IMR-90 (cell line): Measurements from ENCODE around the gene CAGE1. TPM values are rescaled to one million over a fixed set of nuclear protein-coding genes. Genes with fewer than 3 reads are reported as not detected.
A peak's percentile ranks its signal among the peaks of the same experiment; 100 is the strongest.

ENCODE experiments used
- ATAC-seq: fragments of 200-7000 bp; cut with Tn5 transposase; 2 replicates; pipeline ENCODE4 v1.9.1; 2020; ENCODE audit warnings: low read depth, mild to moderate bottlenecking, moderate library complexity
- BruUV-seq: library from RNA; stranded (reverse); fragments of 400-500 nt; replicated peaks from 2 replicates; lab custom pipeline; 2021; lab: Mats Ljungman, UMichigan
- CTCF ChIA-PET: fragments of 300-600 bp; formaldehyde crosslinking; extraction: SDS; loops from one replicate; lab custom pipeline; 2021; ENCODE audit warnings: antibody characterized with exemption; lab: Yijun Ruan, JAX
- POLR2A ChIA-PET: fragments of 300-600 bp; sonication (Branson Sonifier 250); formaldehyde crosslinking; loops from one replicate; lab custom pipeline; 2022; ENCODE audit warnings: antibody characterized with exemption; ENCODE audit not compliant: unreplicated experiment; lab: Charles Lee
- DNase-seq: peaks from one replicate; pipeline ENCODE4 v3.0.0; 2013
- H2AFZ ChIP-seq: replicated peaks from 2 replicates; pipeline ENCODE3; 2013; ENCODE audit warnings: low read length, mild to moderate bottlenecking; ENCODE audit not compliant: poor library complexity
- H2AK5ac ChIP-seq: 2 replicates; pipeline ENCODE4 v1.6.1; 2013; ENCODE audit warnings: low read depth, low read length, inconsistent platforms
- H2AK9ac ChIP-seq: replicated peaks from 2 replicates; pipeline ENCODE3; 2013; ENCODE audit warnings: mild to moderate bottlenecking, low read depth, low read length, moderate library complexity; ENCODE audit not compliant: poor library complexity
- H2BK120ac ChIP-seq: 2 replicates; pipeline ENCODE4 v1.6.1; 2013; ENCODE audit warnings: low read depth, low read length, inconsistent platforms
- H2BK15ac ChIP-seq: 3 replicates; pipeline ENCODE4 v1.6.1; 2013; ENCODE audit warnings: low read depth, low read length, inconsistent platforms
- H2BK20ac ChIP-seq: 2 replicates; pipeline ENCODE4 v1.6.1; 2013; ENCODE audit warnings: low read depth, mild to moderate bottlenecking, inconsistent platforms, low read length, moderate library complexity
- H2BK5ac ChIP-seq: 2 replicates; pipeline ENCODE4 v1.6.1; 2013; ENCODE audit warnings: mild to moderate bottlenecking, low read depth, low read length, inconsistent platforms; ENCODE audit not compliant: poor library complexity, severe bottlenecking
- H3K14ac ChIP-seq: replicated peaks from 2 replicates; pipeline ENCODE4 v1.6.1; 2013; ENCODE audit warnings: low read depth, low read length, inconsistent platforms
- H3K18ac ChIP-seq: 2 replicates; pipeline ENCODE4 v1.6.1; 2013; ENCODE audit warnings: low read depth, low read length, control low read depth
- H3K23ac ChIP-seq: 2 replicates; pipeline ENCODE4 v1.6.1; 2013; ENCODE audit warnings: low read depth, low read length, inconsistent platforms
- H3K27ac ChIP-seq: 2 replicates; pipeline ENCODE4 v1.5.1; 2013; ENCODE audit warnings: mild to moderate bottlenecking, control low read depth, low read length; ENCODE audit not compliant: insufficient read depth
- H3K27me3 ChIP-seq: 2 replicates; pipeline ENCODE4 v1.6.1; 2013; ENCODE audit warnings: low read length; ENCODE audit not compliant: control insufficient read depth, insufficient read depth
- H3K36me3 ChIP-seq: 2 replicates; pipeline ENCODE4 v1.6.1; 2013; ENCODE audit warnings: low read length, mixed read lengths; ENCODE audit not compliant: control insufficient read depth, insufficient read depth
- H3K4ac ChIP-seq: 2 replicates; pipeline ENCODE4 v1.6.1; 2013; ENCODE audit warnings: low read depth, low read length, inconsistent platforms
- H3K4me1 ChIP-seq: 2 replicates; pipeline ENCODE4 v1.6.1; 2013; ENCODE audit warnings: low read length, mixed read lengths; ENCODE audit not compliant: control insufficient read depth, insufficient read depth
- H3K4me2 ChIP-seq: 2 replicates; pipeline ENCODE4 v1.6.1; 2013; ENCODE audit warnings: low read depth, mild to moderate bottlenecking, control low read depth, low read length, moderate library complexity
- H3K4me3 ChIP-seq: 2 replicates; pipeline ENCODE4 v1.5.1; 2013; ENCODE audit warnings: low read depth, mild to moderate bottlenecking, control low read depth, low read length, moderate library complexity; ENCODE audit not compliant: insufficient read depth
- H3K56ac ChIP-seq: 2 replicates; pipeline ENCODE4 v1.6.1; 2013; ENCODE audit warnings: low read length, inconsistent platforms; ENCODE audit not compliant: insufficient read depth; ENCODE audit errors: extremely low read depth
- H3K79me1 ChIP-seq, 2 experiments: 2 replicates each; pipeline ENCODE4 v1.6.1; 2013; ENCODE audit warnings: low read length in 2 of 2, inconsistent platforms in 1 of 2, low read depth in 1 of 2
- H3K9ac ChIP-seq: 2 replicates; pipeline ENCODE4 v1.6.1; 2013; ENCODE audit warnings: low read depth, low read length, control low read depth
- H3K9me1 ChIP-seq: 2 replicates; pipeline ENCODE4 v1.6.1; 2013; ENCODE audit warnings: low read length, inconsistent platforms; ENCODE audit not compliant: insufficient read depth
- H3K9me3 ChIP-seq: 2 replicates; pipeline ENCODE4 v1.6.1; 2013; ENCODE audit warnings: low read length; ENCODE audit not compliant: control insufficient read depth, insufficient read depth
- H4K20me1 ChIP-seq: 2 replicates; pipeline ENCODE4 v1.6.1; 2013; ENCODE audit warnings: low read length, inconsistent platforms; ENCODE audit not compliant: insufficient read depth
- H4K5ac ChIP-seq: 2 replicates; pipeline ENCODE4 v1.6.1; 2013; ENCODE audit warnings: mild to moderate bottlenecking, low read depth, low read length, control low read depth
- H4K8ac ChIP-seq, 2 experiments: 2 replicates each; pipeline ENCODE4 v1.6.1; 2013; ENCODE audit warnings: low read depth in 2 of 2, low read length in 2 of 2, control low read depth in 1 of 2, inconsistent platforms in 1 of 2
- H4K91ac ChIP-seq: 2 replicates; pipeline ENCODE4 v1.6.1; 2013; ENCODE audit warnings: low read depth, low read length, inconsistent platforms; ENCODE audit not compliant: insufficient read depth
- BHLHE40 ChIP-seq: fragments of 150-350 bp; IDR thresholded peaks from 2 replicates; pipeline ENCODE4 v1.6.1; 2016; ENCODE audit warnings: mild to moderate bottlenecking, low read depth, low read length
- CEBPB ChIP-seq: IDR thresholded peaks from 2 replicates; pipeline ENCODE4 v1.6.1; 2012; ENCODE audit warnings: low read depth, low read length, improper control_type of control experiment
- CHD1 ChIP-seq: IDR thresholded peaks from 2 replicates; pipeline ENCODE4 v1.6.1; 2012; ENCODE audit warnings: low read depth, low read length, improper control_type of control experiment
- MAFK ChIP-seq: IDR thresholded peaks from 2 replicates; pipeline ENCODE4 v1.6.1; 2012; ENCODE audit warnings: low read depth, low read length, improper control_type of control experiment
- MAZ ChIP-seq: IDR thresholded peaks from 2 replicates; pipeline ENCODE4 v1.6.1; 2012; ENCODE audit warnings: low read depth, mild to moderate bottlenecking, low read length, improper control_type of control experiment, moderate library complexity, borderline replicate concordance
- MXI1 ChIP-seq: IDR thresholded peaks from 2 replicates; pipeline ENCODE4 v1.6.1; 2012; ENCODE audit warnings: low read depth, mild to moderate bottlenecking, low read length, moderate library complexity, borderline replicate concordance
- POLR2A ChIP-seq: IDR thresholded peaks from 2 replicates; pipeline ENCODE4 v1.6.1; 2012; ENCODE audit warnings: mild to moderate bottlenecking, low read depth, low read length
- RAD21 ChIP-seq: IDR thresholded peaks from 2 replicates; pipeline ENCODE4 v1.6.1; 2012; ENCODE audit warnings: low read length, improper control_type of control experiment
- RCOR1 ChIP-seq: IDR thresholded peaks from 2 replicates; pipeline ENCODE4 v1.6.1; 2012; ENCODE audit warnings: mild to moderate bottlenecking, low read length, improper control_type of control experiment; ENCODE audit not compliant: insufficient replicate concordance
- RFX5 ChIP-seq: IDR thresholded peaks from 2 replicates; pipeline ENCODE4 v1.8.0; 2012; ENCODE audit warnings: low read depth, mild to moderate bottlenecking, low read length, moderate library complexity
- SMC3 ChIP-seq: fragments of 150-350 bp; IDR thresholded peaks from 2 replicates; pipeline ENCODE4 v1.6.1; 2016; ENCODE audit warnings: low read depth, mild to moderate bottlenecking, antibody characterized with exemption, low read length, moderate library complexity
- WGBS, 2 experiments: methylation state at CpG; one replicate each; pipeline versions ENCODE4 v1.1.5 to v1.1.7; 2013; ENCODE audit warnings: missing lambda C conversion rate in 2 of 2; ENCODE audit not compliant: insufficient read length in 1 of 2; ENCODE audit errors: extremely low coverage in 2 of 2; 5-methylcytosine and 5-hydroxymethylcytosine counted together
- dilution Hi-C: fragments of 300-500 bp; cut with HindIII; formaldehyde crosslinking; loops from one replicate; pipeline ENCODE4 v1.14.3; 2018; ENCODE audit warnings: low sequenced_read_pairs; ENCODE audit not compliant: unreplicated experiment
- in situ Hi-C: fragments of 300-500 bp; cut with MboI; formaldehyde crosslinking; loops from 3 replicates; pipeline ENCODE4 v1.14.3; 2019; ENCODE audit warnings: low sequenced_read_pairs, inconsistent platforms, mixed read lengths
- intact Hi-C: fragments of 100-400 bp; cut with micrococcal nuclease; formaldehyde crosslinking; loops from 2 replicates; pipeline ENCODE4 v1.10.0; 2022
- polyA plus RNA-seq, 3 experiments: library from polyadenylated mRNA; depleted of rRNA; stranded (reverse); fragments of >200 nt; gene quantifications; 2 replicates each; pipeline ENCODE4 v1.2.3, GENCODE V29; 2012; ENCODE audit warnings: low replicate concordance in 1 of 3
- total RNA-seq: library from RNA; depleted of rRNA; stranded (reverse); fragments of >200 nt; gene quantifications from 2 replicates; pipeline ENCODE4 v1.2.3, GENCODE V29; 2012
- TF ChIP-seq, protein P1 (sequence below): conservative IDR thresholded peaks from 2 replicates; pipeline ENCODE4 v1.5.1; 2012; ENCODE audit warnings: mild to moderate bottlenecking, low read depth, low read length, improper control_type of control experiment
- TF ChIP-seq, protein P2 (sequence below): fragments of 150-350 bp; IDR thresholded peaks from 2 replicates; pipeline ENCODE4 v1.6.1; 2017; ENCODE audit warnings: mild to moderate bottlenecking, antibody characterized with exemption, low read length, low read depth
- TF ChIP-seq, protein P3 (sequence below): fragments of 150-350 bp; IDR thresholded peaks from 2 replicates; pipeline ENCODE4 v1.6.1; 2016; ENCODE audit warnings: low read depth, mild to moderate bottlenecking, low read length, moderate library complexity, borderline replicate concordance

Gene CAGE1
- total and polyA plus RNA-seq, 2 of the 4 experiments (the other 2 are of a cell fraction): not detected

DNA sequence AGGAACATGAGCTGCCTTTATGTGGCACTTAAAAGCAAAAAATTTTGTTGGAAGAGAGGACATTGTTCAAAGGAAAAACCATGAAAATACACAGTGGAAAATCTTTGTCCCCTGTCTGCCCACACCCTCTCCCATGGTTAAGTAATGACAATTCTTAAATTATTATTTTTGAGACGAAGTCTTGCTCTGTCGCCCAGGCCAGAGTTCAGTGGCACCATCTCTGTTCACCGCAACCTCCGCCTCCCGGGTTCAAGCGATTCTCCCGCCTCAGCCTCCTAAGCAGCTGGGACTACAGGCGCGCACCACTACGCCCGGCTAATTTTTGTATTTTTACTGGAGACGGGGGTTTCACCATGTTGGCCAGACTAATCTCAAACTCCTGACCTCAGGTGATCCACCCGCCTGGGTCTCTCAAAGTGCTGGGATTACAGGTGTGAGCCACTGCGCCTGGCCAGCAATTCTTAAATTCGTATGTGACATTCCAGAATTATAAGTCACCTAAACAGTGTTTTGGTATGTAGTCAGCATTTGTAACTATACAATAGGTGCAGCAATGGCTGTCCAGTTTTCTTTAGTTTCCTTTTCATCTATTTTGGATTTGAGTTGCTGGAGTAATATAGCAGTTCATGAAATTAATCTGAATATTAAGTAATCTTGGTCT, 75.9 kb downstream of the CAGE1 start:
- no peak for DNase-seq
- 91% methylated on average over 7 of the region's 15 CpGs; no CpG with 5 or more reads in 1 of the 2 experiments for WGBS, 2 experiments
- H2BK20ac ChIP-seq: peak overlapping the region; percentile 41; the same call in 1 of the 2 replicates
- peak overlapping the region; percentile 91 for H2BK5ac ChIP-seq
- dilution Hi-C loops: no loop called here
- peak overlapping the region; percentile 86 for H3K18ac ChIP-seq
- peak overlapping the region; percentile 75; the same call in 1 of the 2 replicates for H3K23ac ChIP-seq
- peak overlapping the region; percentile 88 for H3K4ac ChIP-seq
- intact Hi-C loops: loop anchor here (1.0 to 5.0 kb wide), 3 partner anchors 76 to 279 kb away; partner anchors contain the start of genes CAGE1, DSP, RIOK1 and SNRNP48
- H2AFZ ChIP-seq: peak overlapping the region; percentile 87
- peak overlapping the region; percentile 87 for H3K4me2 ChIP-seq
- H2AK9ac ChIP-seq: peak overlapping the region; percentile 38
- in situ Hi-C loops: no loop called here
- H3K36me3 ChIP-seq: peaks cover 7% of the 10 kb centered on the region
- H3K79me1 ChIP-seq: peaks cover 1 to 16% of the 10 kb centered on the region in 2 experiments; a peak in 3 of 4 replicates
- no peaks in the 10 kb centered on the region for H3K9me3 ChIP-seq
- peak overlapping the region; percentile 47 for H3K4me3 ChIP-seq
- H4K91ac ChIP-seq: peak overlapping the region; percentile 84
- peak overlapping the region; percentile 91 to 100 for H4K8ac ChIP-seq
- H2BK120ac ChIP-seq: peak overlapping the region; percentile 78; the same call in 1 of the 2 replicates
- ChIA-PET POLR2A (interaction anchor here (1.4 kb wide), 1 partner anchor 12 kb away, joined by 3 read pairs; no protein-coding TSS in a partner anchor), CTCF (interaction anchor here (1.1 kb wide), 1 partner anchor 111 kb away, joined by 3 read pairs; no protein-coding TSS in a partner anchor)
- H2AK5ac ChIP-seq: peak overlapping the region; percentile 44; the same call in 1 of the 2 replicates
- H3K27ac ChIP-seq: peak overlapping the region; percentile 59
- H3K27me3 ChIP-seq: no peaks in the 10 kb centered on the region
- ATAC-seq: no peak
- H3K4me1 ChIP-seq: peaks cover 2% of the 10 kb centered on the region
- H3K9ac ChIP-seq: peak overlapping the region; percentile 69
- H3K56ac ChIP-seq: peak overlapping the region; percentile 89
- H4K5ac ChIP-seq: peak overlapping the region; percentile 94
- no peaks in the 10 kb centered on the region for H3K9me1 ChIP-seq
- H3K14ac ChIP-seq: peak overlapping the region; percentile 97
- no TSS peak for BruUV-seq
- H4K20me1 ChIP-seq: peaks cover 4% of the 10 kb centered on the region; the same call in 1 of the 2 replicates
- H2BK15ac ChIP-seq: peak overlapping the region; percentile 16; the same call in 1 of the 3 replicates
- TF ChIP-seq POLR2A (no peak), SMC3 (no peak), CEBPB (no peak), RAD21 (no peak), RFX5 (no peak), MAZ (no peak), MXI1 (no peak), MAFK (no peak), CHD1 (no peak), RCOR1 (no peak), BHLHE40 (no peak)
- TF ChIP-seq, protein P1, sequence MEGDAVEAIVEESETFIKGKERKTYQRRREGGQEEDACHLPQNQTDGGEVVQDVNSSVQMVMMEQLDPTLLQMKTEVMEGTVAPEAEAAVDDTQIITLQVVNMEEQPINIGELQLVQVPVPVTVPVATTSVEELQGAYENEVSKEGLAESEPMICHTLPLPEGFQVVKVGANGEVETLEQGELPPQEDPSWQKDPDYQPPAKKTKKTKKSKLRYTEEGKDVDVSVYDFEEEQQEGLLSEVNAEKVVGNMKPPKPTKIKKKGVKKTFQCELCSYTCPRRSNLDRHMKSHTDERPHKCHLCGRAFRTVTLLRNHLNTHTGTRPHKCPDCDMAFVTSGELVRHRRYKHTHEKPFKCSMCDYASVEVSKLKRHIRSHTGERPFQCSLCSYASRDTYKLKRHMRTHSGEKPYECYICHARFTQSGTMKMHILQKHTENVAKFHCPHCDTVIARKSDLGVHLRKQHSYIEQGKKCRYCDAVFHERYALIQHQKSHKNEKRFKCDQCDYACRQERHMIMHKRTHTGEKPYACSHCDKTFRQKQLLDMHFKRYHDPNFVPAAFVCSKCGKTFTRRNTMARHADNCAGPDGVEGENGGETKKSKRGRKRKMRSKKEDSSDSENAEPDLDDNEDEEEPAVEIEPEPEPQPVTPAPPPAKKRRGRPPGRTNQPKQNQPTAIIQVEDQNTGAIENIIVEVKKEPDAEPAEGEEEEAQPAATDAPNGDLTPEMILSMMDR: no peak
- TF ChIP-seq, protein P2, sequence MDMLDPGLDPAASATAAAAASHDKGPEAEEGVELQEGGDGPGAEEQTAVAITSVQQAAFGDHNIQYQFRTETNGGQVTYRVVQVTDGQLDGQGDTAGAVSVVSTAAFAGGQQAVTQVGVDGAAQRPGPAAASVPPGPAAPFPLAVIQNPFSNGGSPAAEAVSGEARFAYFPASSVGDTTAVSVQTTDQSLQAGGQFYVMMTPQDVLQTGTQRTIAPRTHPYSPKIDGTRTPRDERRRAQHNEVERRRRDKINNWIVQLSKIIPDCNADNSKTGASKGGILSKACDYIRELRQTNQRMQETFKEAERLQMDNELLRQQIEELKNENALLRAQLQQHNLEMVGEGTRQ: no peak
- TF ChIP-seq, protein P3, sequence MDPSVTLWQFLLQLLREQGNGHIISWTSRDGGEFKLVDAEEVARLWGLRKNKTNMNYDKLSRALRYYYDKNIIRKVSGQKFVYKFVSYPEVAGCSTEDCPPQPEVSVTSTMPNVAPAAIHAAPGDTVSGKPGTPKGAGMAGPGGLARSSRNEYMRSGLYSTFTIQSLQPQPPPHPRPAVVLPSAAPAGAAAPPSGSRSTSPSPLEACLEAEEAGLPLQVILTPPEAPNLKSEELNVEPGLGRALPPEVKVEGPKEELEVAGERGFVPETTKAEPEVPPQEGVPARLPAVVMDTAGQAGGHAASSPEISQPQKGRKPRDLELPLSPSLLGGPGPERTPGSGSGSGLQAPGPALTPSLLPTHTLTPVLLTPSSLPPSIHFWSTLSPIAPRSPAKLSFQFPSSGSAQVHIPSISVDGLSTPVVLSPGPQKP: no peak
